Epithelial cell of proximal tubule (primary cell): Measurements from ENCODE around the gene GPR61. TPM values are rescaled to one million over a fixed set of nuclear protein-coding genes. Genes with fewer than 3 reads are reported as not detected.

ENCODE experiments used
- DNase-seq: peaks from one replicate; pipeline ENCODE4 v3.0.0-alpha.2; 2011; ENCODE audit warnings: low read depth
- H3K4me3 ChIP-seq: 2 replicates; pipeline ENCODE4 v1.5.1; 2011; ENCODE audit warnings: low read depth, mild to moderate bottlenecking, low read length
- CTCF ChIP-seq: conservative IDR thresholded peaks from 2 replicates; pipeline ENCODE4 v1.5.1; 2012; ENCODE audit warnings: low read depth, mild to moderate bottlenecking, low read length
- total RNA-seq: library from RNA; depleted of rRNA; stranded (reverse); fragments of >200 nt; gene quantifications from 2 replicates; pipeline ENCODE4 v1.2.3, GENCODE V29; 2015

The GPR61 gene
- total RNA-seq, 1 donor from 2014 or later = not detected

GRCh38 chr1:109535481-109535880 is 4.2 kb upstream of the GPR61 start:
- no peak for TF ChIP-seq CTCF
- DNase-seq = no peak
- no peak overlapping the region for H3K4me3 ChIP-seq

GRCh38 chr1:109535971-109536491 is 3.6 kb upstream of the GPR61 start:
- TF ChIP-seq CTCF = no peak
- DNase-seq = no peak
- no peak overlapping the region for H3K4me3 ChIP-seq

- DNase-seq = no peak
- H3K4me3 ChIP-seq = no peak overlapping the region
- TF ChIP-seq CTCF = no peak
Measured at GRCh38 chr1:109537450-109538178, 2.1 kb upstream of the GPR61 start.

GRCh38 chr1:109538827-109539555 is 681 bp upstream of the GPR61 start:
- no peak for TF ChIP-seq CTCF
- DNase-seq = no peak
- no peak overlapping the region for H3K4me3 ChIP-seq

- no peak overlapping the region for H3K4me3 ChIP-seq
- no peak for TF ChIP-seq CTCF
- no peak for DNase-seq
Measured at GRCh38 chr1:109541102-109541501, 1.4 kb downstream of the GPR61 start.

- no peak for TF ChIP-seq CTCF
- no peak for DNase-seq
Measured at GRCh38 chr1:109542657-109543056, 3.0 kb downstream of the GPR61 start.

More at GRCh38 chr1:109542657-109543056, 3.0 kb downstream of the GPR61 start:
- H3K4me3 ChIP-seq = no peak overlapping the region
